ENCODE measurements around the gene MRPS12. TPM values are rescaled to one million over a fixed set of nuclear protein-coding genes. Genes with fewer than 3 reads are reported as not detected.
A peak's percentile ranks its signal among the peaks of the same experiment; 100 is the strongest.

Gene MRPS12
- total and polyA plus RNA-seq, 2 experiments from 2014 or later, result 33.5 to 68.9 TPM

- no peak for DNase-seq
- no peak overlapping the region for H3K4me3 ChIP-seq
- no peaks in the 10 kb centered on the region for H4K20me1 ChIP-seq (ENCODE audit: insufficient read depth)
- H3K27me3 ChIP-seq (replicated peaks; ENCODE audit: insufficient read depth), result no peaks in the 10 kb centered on the region
- no peak overlapping the region for H2AFZ ChIP-seq
- no peak overlapping the region for H3K9ac ChIP-seq
- no peaks in the 10 kb centered on the region for H3F3A ChIP-seq (ENCODE audit: insufficient read depth)
- no peaks in the 10 kb centered on the region for H3K9me3 ChIP-seq (ENCODE audit: low read depth)
- no peaks in the 10 kb centered on the region for H3K9me2 ChIP-seq (ENCODE audit: insufficient read depth)
- H3K79me2 ChIP-seq (ENCODE audit: insufficient read depth), result no peaks in the 10 kb centered on the region
- H3K4me1 ChIP-seq (ENCODE audit: insufficient read depth), result no peaks in the 10 kb centered on the region
- no peak overlapping the region for H3K4me2 ChIP-seq (ENCODE audit: unreplicated experiment)
- WGBS, 2 experiments (ENCODE audit: low coverage in 1 of 2, low lambda C conversion rate in 2 of 2, missing lambda C conversion rate in 2 of 2), result 54 to 61% methylated on average over 8 to 9 of the region's 9 CpGs
- TF ChIP-seq EZH2 (IDR thresholded peaks at IDR 0.05; ENCODE audit: insufficient read depth, poor library complexity, severe bottlenecking) (no peak), EZH2phosphoT487 (IDR thresholded peaks at IDR 0.05; ENCODE audit: insufficient read depth, low read depth) (no peak)
- no peaks in the 10 kb centered on the region for H3K36me3 ChIP-seq (ENCODE audit: low read depth)
- H3K27ac ChIP-seq, result no peak overlapping the region
- in situ Hi-C loops (cut with MboI), result no loop called here
Observed at GRCh38 chr19:38917516-38917915, 13.2 kb upstream of the MRPS12 start.

DNA sequence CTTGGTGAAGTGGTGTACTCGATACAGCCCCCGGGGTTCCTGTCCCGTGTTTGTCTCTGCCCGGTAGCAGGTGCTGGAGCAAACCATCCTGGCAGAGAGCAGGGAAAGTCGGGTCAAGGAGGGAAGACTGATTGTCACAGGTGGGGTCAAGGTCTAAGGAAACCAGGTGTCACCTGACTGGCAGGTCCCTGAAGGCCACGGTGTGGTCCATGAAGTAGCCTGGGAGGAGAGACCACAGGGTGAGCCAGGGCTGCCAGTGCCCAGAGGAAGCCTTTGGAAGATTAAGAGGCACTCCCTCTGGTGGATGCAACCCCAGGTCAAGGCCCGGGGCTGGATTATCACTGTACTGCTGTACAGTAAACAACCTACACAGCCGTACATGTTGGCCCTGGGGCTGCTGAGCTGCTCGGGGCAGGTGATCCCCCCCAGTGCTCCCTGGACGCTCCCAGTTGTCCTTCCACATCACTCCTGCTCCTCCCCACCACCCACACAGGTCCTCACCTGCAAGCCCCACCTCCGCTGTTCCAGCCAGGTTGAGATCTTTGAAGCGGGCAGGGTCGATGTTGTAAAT is 12.7 kb upstream of the MRPS12 start:
- no peaks in the 10 kb centered on the region for H3K36me3 ChIP-seq (ENCODE audit: low read depth)
- in situ Hi-C loops (cut with MboI), result no loop called here
- no peaks in the 10 kb centered on the region for H3F3A ChIP-seq (ENCODE audit: insufficient read depth)
- H3K4me2 ChIP-seq (ENCODE audit: unreplicated experiment), result no peak overlapping the region
- peak; percentile 30 for DNase-seq
- WGBS, 2 experiments (ENCODE audit: low coverage in 1 of 2, low lambda C conversion rate in 2 of 2, missing lambda C conversion rate in 2 of 2), result 85 to 89% methylated on average over 13 of the region's 13 CpGs
- H3K9ac ChIP-seq, result no peak overlapping the region
- no peaks in the 10 kb centered on the region for H3K79me2 ChIP-seq (ENCODE audit: insufficient read depth)
- H3K9me3 ChIP-seq (ENCODE audit: low read depth), result no peaks in the 10 kb centered on the region
- no peak overlapping the region for H3K4me3 ChIP-seq
- no peak overlapping the region for H2AFZ ChIP-seq
- TF ChIP-seq EZH2phosphoT487 (IDR thresholded peaks at IDR 0.05; ENCODE audit: insufficient read depth, low read depth), result no peak
- TF ChIP-seq EZH2 (IDR thresholded peaks at IDR 0.05; ENCODE audit: insufficient read depth, poor library complexity, severe bottlenecking), result no peak
- no peaks in the 10 kb centered on the region for H3K27me3 ChIP-seq (replicated peaks; ENCODE audit: insufficient read depth)
- no peaks in the 10 kb centered on the region for H3K9me2 ChIP-seq (ENCODE audit: insufficient read depth)
- H3K27ac ChIP-seq, result no peak overlapping the region
- H3K4me1 ChIP-seq (ENCODE audit: insufficient read depth), result no peaks in the 10 kb centered on the region
- no peaks in the 10 kb centered on the region for H4K20me1 ChIP-seq (ENCODE audit: insufficient read depth)

- WGBS, 2 experiments (ENCODE audit: low coverage in 1 of 2, low lambda C conversion rate in 2 of 2, missing lambda C conversion rate in 2 of 2), result 90 to 94% methylated on average over 9 to 10 of the region's 10 CpGs
- H2AFZ ChIP-seq, result no peak overlapping the region
- H3K9ac ChIP-seq, result no peak overlapping the region
- TF ChIP-seq EZH2 (IDR thresholded peaks at IDR 0.05; ENCODE audit: insufficient read depth, poor library complexity, severe bottlenecking) (no peak), EZH2phosphoT487 (IDR thresholded peaks at IDR 0.05; ENCODE audit: insufficient read depth, low read depth) (no peak)
- H3F3A ChIP-seq (ENCODE audit: insufficient read depth), result no peaks in the 10 kb centered on the region
- no peaks in the 10 kb centered on the region for H3K36me3 ChIP-seq (ENCODE audit: low read depth)
- H3K79me2 ChIP-seq (ENCODE audit: insufficient read depth), result no peaks in the 10 kb centered on the region
- no peaks in the 10 kb centered on the region for H4K20me1 ChIP-seq (ENCODE audit: insufficient read depth)
- H3K4me1 ChIP-seq (ENCODE audit: insufficient read depth), result no peaks in the 10 kb centered on the region
- H3K27me3 ChIP-seq (replicated peaks; ENCODE audit: insufficient read depth), result no peaks in the 10 kb centered on the region
- no peak for DNase-seq
- H3K9me3 ChIP-seq (ENCODE audit: low read depth), result no peaks in the 10 kb centered on the region
- no peaks in the 10 kb centered on the region for H3K9me2 ChIP-seq (ENCODE audit: insufficient read depth)
- H3K4me2 ChIP-seq (ENCODE audit: unreplicated experiment), result no peak overlapping the region
- in situ Hi-C loops (cut with MboI), result no loop called here
- H3K27ac ChIP-seq, result no peak overlapping the region
- H3K4me3 ChIP-seq, result no peak overlapping the region
Observed at GRCh38 chr19:38918526-38918925, 12.2 kb upstream of the MRPS12 start.

DNA sequence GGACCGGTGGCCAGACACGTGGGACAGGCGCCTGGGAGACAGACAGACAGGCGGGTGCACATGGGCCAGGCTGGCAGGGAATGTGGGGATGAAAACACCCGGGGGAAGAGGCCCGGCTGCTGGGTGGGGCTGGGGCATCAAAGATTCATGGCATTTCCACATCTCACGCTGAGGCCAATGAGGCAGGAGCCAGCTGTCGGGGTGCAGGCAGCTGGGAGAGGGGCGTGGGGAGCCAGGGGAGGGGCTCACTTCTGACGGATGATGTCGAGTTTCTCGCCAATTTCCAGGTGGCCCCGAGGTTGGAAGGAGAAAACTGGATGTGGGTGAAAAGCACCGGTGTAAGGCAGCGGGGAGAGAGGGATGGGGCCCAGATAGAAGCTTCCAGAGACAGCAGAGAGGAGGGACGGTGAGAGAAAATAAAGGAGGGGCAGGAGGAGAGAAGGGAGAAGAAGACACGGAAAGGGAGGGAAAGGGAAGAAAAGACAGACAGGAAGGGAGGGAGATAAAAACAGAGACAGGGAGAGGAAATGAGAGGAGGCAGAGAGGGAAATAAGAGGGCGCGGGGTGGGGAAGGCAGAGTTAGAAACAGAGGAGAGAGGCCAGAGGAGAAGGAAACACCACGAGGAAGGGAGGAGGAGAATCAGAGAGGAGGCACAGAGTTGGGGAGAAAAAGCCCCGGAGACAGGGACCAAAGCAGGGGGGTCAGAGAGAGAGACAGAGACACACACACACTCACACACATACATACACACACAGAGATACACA is 10.7 kb upstream of the MRPS12 start:
- Histone ChIP-seq H3K9ac (no peak overlapping the region), H3K9me3 (ENCODE audit: low read depth) (no peaks in the 10 kb centered on the region), H2AFZ (no peak overlapping the region), H4K20me1 (ENCODE audit: insufficient read depth) (no peaks in the 10 kb centered on the region), H3K4me2 (ENCODE audit: unreplicated experiment) (no peak overlapping the region), H3K36me3 (ENCODE audit: low read depth) (no peaks in the 10 kb centered on the region; the same call in 1 of the 2 replicates), H3K79me2 (ENCODE audit: insufficient read depth) (no peaks in the 10 kb centered on the region), H3K4me3 (no peak overlapping the region), H3K27me3 (replicated peaks; ENCODE audit: insufficient read depth) (no peaks in the 10 kb centered on the region), H3F3A (ENCODE audit: insufficient read depth) (no peaks in the 10 kb centered on the region), H3K4me1 (ENCODE audit: insufficient read depth) (no peaks in the 10 kb centered on the region), H3K9me2 (ENCODE audit: insufficient read depth) (no peaks in the 10 kb centered on the region), H3K27ac (no peak overlapping the region)
- no peak for TF ChIP-seq EZH2 (IDR thresholded peaks at IDR 0.05; ENCODE audit: insufficient read depth, poor library complexity, severe bottlenecking)
- TF ChIP-seq EZH2phosphoT487 (IDR thresholded peaks at IDR 0.05; ENCODE audit: insufficient read depth, low read depth), result no peak
- 54 to 60% methylated on average over 20 to 21 of the region's 21 CpGs for WGBS, 2 experiments (ENCODE audit: low coverage in 1 of 2, low lambda C conversion rate in 2 of 2, missing lambda C conversion rate in 2 of 2)
- DNase-seq, result no peak
- in situ Hi-C loops (cut with MboI), result no loop called here

All from GM23248 (cell line).